GM23338 (cell line): Measurements from ENCODE around the gene MYBL2. TPM values are rescaled to one million over a fixed set of nuclear protein-coding genes. Genes with fewer than 3 reads are reported as not detected.

Source experiments
- ATAC-seq: fragments of 200-7000 bp; cut with Tn5 transposase; 3 replicates; pipeline ENCODE4 v1.9.1; 2020
- DNase-seq: peaks from one replicate; pipeline ENCODE4 v3.0.0-alpha.2; 2015; ENCODE audit warnings: low spot score
- H2AFZ ChIP-seq: fragments of 200-600 bp; sonication (generic); 2 replicates; pipeline ENCODE4 v1.8.0; 2016; ENCODE audit warnings: antibody characterized with exemption, mild to moderate bottlenecking, moderate library complexity
- H3F3A ChIP-seq: fragments of 200-600 bp; sonication (generic); replicated peaks from 2 replicates; pipeline ENCODE4 v1.8.0; 2017; ENCODE audit warnings: antibody characterized with exemption, mixed run types, low read depth
- H3K27ac ChIP-seq: fragments of 200-600 bp; sonication (generic); 2 replicates; pipeline ENCODE4 v1.6.1; 2016; ENCODE audit warnings: low read depth
- H3K27me3 ChIP-seq: fragments of 200-600 bp; sonication (generic); 2 replicates; pipeline ENCODE4 v1.8.0; 2016; ENCODE audit warnings: mild to moderate bottlenecking, mixed run types, moderate library complexity; ENCODE audit not compliant: insufficient read depth
- H3K36me3 ChIP-seq: fragments of 200-600 bp; sonication (generic); 2 replicates; pipeline ENCODE4 v1.8.0; 2016; ENCODE audit warnings: mild to moderate bottlenecking; ENCODE audit not compliant: insufficient read depth
- H3K4me1 ChIP-seq: fragments of 200-600 bp; sonication (generic); 2 replicates; pipeline ENCODE4 v1.8.0; 2016; ENCODE audit warnings: mild to moderate bottlenecking, moderate library complexity; ENCODE audit not compliant: insufficient read depth
- H3K4me2 ChIP-seq: fragments of 200-600 bp; sonication (generic); 2 replicates; pipeline ENCODE4 v1.7.1; 2017; ENCODE audit warnings: mixed run types
- H3K4me3 ChIP-seq: fragments of 200-600 bp; sonication (generic); 2 replicates; pipeline ENCODE4 v1.6.1; 2016; ENCODE audit warnings: mixed run types
- H3K79me2 ChIP-seq: fragments of 200-600 bp; sonication (generic); replicated peaks from 2 replicates; pipeline ENCODE4 v1.8.0; 2017; ENCODE audit warnings: mild to moderate bottlenecking; ENCODE audit not compliant: insufficient read depth
- H3K9me2 ChIP-seq: fragments of 200-600 bp; sonication (generic); 2 replicates; pipeline ENCODE4 v1.8.0; 2017; ENCODE audit not compliant: insufficient read depth
- H4K20me1 ChIP-seq: fragments of 200-600 bp; sonication (generic); replicated peaks from 2 replicates; pipeline ENCODE4 v1.8.0; 2017; ENCODE audit warnings: mild to moderate bottlenecking; ENCODE audit not compliant: insufficient read depth
- H3K27ac Mint-ChIP-seq: 2 replicates; pipeline ENCODE4 v1.8.0; 2020; ENCODE audit warnings: inconsistent platforms, mild to moderate bottlenecking, moderate library complexity, mixed read lengths
- H3K27me3 Mint-ChIP-seq: 3 replicates; pipeline ENCODE4 v1.8.0; 2022; ENCODE audit warnings: low read depth, mild to moderate bottlenecking, moderate library complexity, mixed read lengths, inconsistent platforms; ENCODE audit not compliant: insufficient read depth, poor library complexity
- H3K36me3 Mint-ChIP-seq: 3 replicates; pipeline ENCODE4 v1.8.0; 2021; ENCODE audit warnings: low read depth, mild to moderate bottlenecking, inconsistent platforms, moderate library complexity, mixed read lengths
- H3K4me1 Mint-ChIP-seq: 3 replicates; pipeline ENCODE4 v1.8.0; 2020; ENCODE audit warnings: mild to moderate bottlenecking, inconsistent platforms, mixed read lengths
- H3K4me3 Mint-ChIP-seq: 3 replicates; pipeline ENCODE4 v1.8.0; 2021; ENCODE audit warnings: moderate library complexity, mild to moderate bottlenecking, inconsistent platforms, mixed read lengths
- H3K9me3 Mint-ChIP-seq: 3 replicates; pipeline ENCODE4 v1.8.0; 2020; ENCODE audit warnings: moderate library complexity, mild to moderate bottlenecking, inconsistent platforms, mixed read lengths
- CREB1 ChIP-seq: fragments of 250-450 bp; sonication (Bioruptor Pico); IDR thresholded peaks from 2 replicates; pipeline ENCODE4 v1.5.0; 2020; ENCODE audit warnings: low read depth, mild to moderate bottlenecking, moderate library complexity
- CTCF ChIP-seq, 2 experiments: fragments of 200-600 bp in 1 of 2; sonication (generic) in 1 of 2; conservative IDR thresholded peaks; 2 replicates each; pipeline versions ENCODE4 v1.5.1 to v1.6.1; 2016 to 2017; ENCODE audit warnings: antibody characterized with exemption in 2 of 2, low read depth in 2 of 2, mild to moderate bottlenecking in 2 of 2, moderate library complexity in 1 of 2
- ETS1 ChIP-seq: IDR thresholded peaks from 2 replicates; pipeline ENCODE4 v1.6.1; 2016; ENCODE audit warnings: antibody characterized with exemption
- EZH2 ChIP-seq: fragments of 200-600 bp; sonication (generic); IDR thresholded peaks from one replicate; pipeline ENCODE4 v1.8.0; 2017; ENCODE audit warnings: antibody characterized with exemption, mild to moderate bottlenecking, low read depth; ENCODE audit not compliant: unreplicated experiment
- EZH2phosphoT487 ChIP-seq: fragments of 200-600 bp; sonication (generic); IDR thresholded peaks from one replicate; pipeline ENCODE4 v1.8.1; 2018; ENCODE audit warnings: antibody characterized with exemption; ENCODE audit not compliant: unreplicated experiment
- JUNB ChIP-seq: IDR thresholded peaks from one replicate; pipeline ENCODE4 v1.6.1; 2016; ENCODE audit warnings: antibody characterized with exemption; ENCODE audit not compliant: unreplicated experiment
- NANOG ChIP-seq: IDR thresholded peaks from 2 replicates; pipeline ENCODE4 v1.6.1; 2016; ENCODE audit warnings: antibody characterized with exemption, borderline replicate concordance
- POLR2AphosphoS5 ChIP-seq: IDR thresholded peaks from 2 replicates; pipeline ENCODE4 v1.6.1; 2016; ENCODE audit warnings: antibody characterized with exemption, low read depth
- REST ChIP-seq: IDR thresholded peaks from one replicate; pipeline ENCODE4 v1.6.1; 2018; ENCODE audit warnings: antibody characterized with exemption; ENCODE audit not compliant: unreplicated experiment
- STAT1 ChIP-seq: IDR thresholded peaks from one replicate; pipeline ENCODE4 v1.6.1; 2016; ENCODE audit warnings: antibody characterized with exemption; ENCODE audit not compliant: unreplicated experiment
- ZNF114 ChIP-seq: fragments of 250-450 bp; sonication (Bioruptor Pico); IDR thresholded peaks from 2 replicates; pipeline ENCODE4 v1.5.0; 2020; ENCODE audit warnings: mild to moderate bottlenecking, moderate library complexity
- ZNF331 ChIP-seq: fragments of 250-450 bp; sonication (Bioruptor Pico); IDR thresholded peaks from 2 replicates; pipeline ENCODE4 v1.5.0; 2020; ENCODE audit warnings: low read depth, mild to moderate bottlenecking, moderate library complexity
- ZNF462 ChIP-seq: fragments of 250-450 bp; sonication (Bioruptor Pico); IDR thresholded peaks from 2 replicates; pipeline ENCODE4 v1.5.0; 2020; ENCODE audit warnings: mild to moderate bottlenecking, moderate library complexity
- polyA plus RNA-seq: library from polyadenylated mRNA; unstranded; fragments of >200 nt; fragmentation: Nextera tagmentation; extraction: Ambion mirVana; gene quantifications from 2 replicates; pipeline ENCODE4 v1.2.1, GENCODE V29; 2016
- total RNA-seq: library from RNA; depleted of rRNA; stranded (reverse); fragments of >200 nt; shearing (Covaris generic); gene quantifications from 2 replicates; pipeline ENCODE4 v1.2.3, GENCODE V29; 2014

MYBL2 gene
- total and polyA plus RNA-seq, 2 experiments from 2014 or later, result 72.3 to 131 TPM

- no peaks in the 10 kb centered on the region; the same call in 2 of the 3 replicates for H3K4me1 Mint-ChIP-seq
- no peaks in the 10 kb centered on the region for H3K4me1 ChIP-seq
- H3K36me3 Mint-ChIP-seq, result no peaks in the 10 kb centered on the region
- no peak within 1 kb of the TSS for H3K4me3 Mint-ChIP-seq
- no peaks in the 10 kb centered on the region for H3K79me2 ChIP-seq
- H3K9me3 Mint-ChIP-seq, result no peaks in the 10 kb centered on the region
- no peak within 1 kb of the TSS for H3K4me3 ChIP-seq
- peaks cover 1% of the 10 kb centered on the region for H3K27me3 Mint-ChIP-seq
- no peak for ATAC-seq
- H4K20me1 ChIP-seq, result no peaks in the 10 kb centered on the region
- H3K36me3 ChIP-seq, result no peaks in the 10 kb centered on the region
- TF ChIP-seq NANOG (no peak), ZNF114 (CRISPR knock-in tag) (no peak), EZH2phosphoT487 (no peak), ZNF462 (CRISPR knock-in tag) (no peak), ETS1 (no peak), JUNB (no peak), REST (no peak), CREB1 (no peak), POLR2AphosphoS5 (no peak), ZNF331 (CRISPR knock-in tag) (no peak), CTCF (conservative IDR thresholded peaks at IDR 0.05; ENCODE audit: low read depth in 2 of 2) (no peak), EZH2 (no peak), STAT1 (no peak)
- H3K27ac ChIP-seq, result no peak within 1 kb of the TSS
- H3K27me3 ChIP-seq, result no peaks in the 10 kb centered on the region
- no peak within 1 kb of the TSS for H3K4me2 ChIP-seq
- H3K27ac Mint-ChIP-seq, result no peak within 1 kb of the TSS
- no peak within 1 kb of the TSS for H2AFZ ChIP-seq
- DNase-seq, result no peak
- no peaks in the 10 kb centered on the region for H3F3A ChIP-seq
- H3K9me2 ChIP-seq, result no peaks in the 10 kb centered on the region
These were observed 60.0 kb downstream of the MYBL2 start, which contains the start of gene GTSF1L for GRCh38 chr20:43726811-43727338. TSS of gene GTSF1L (minus strand) at chr20:43727002. CDS start at chr20:43726694, 308 bp downstream.
